ENCODE results near the gene TTC7B.

DNA sequence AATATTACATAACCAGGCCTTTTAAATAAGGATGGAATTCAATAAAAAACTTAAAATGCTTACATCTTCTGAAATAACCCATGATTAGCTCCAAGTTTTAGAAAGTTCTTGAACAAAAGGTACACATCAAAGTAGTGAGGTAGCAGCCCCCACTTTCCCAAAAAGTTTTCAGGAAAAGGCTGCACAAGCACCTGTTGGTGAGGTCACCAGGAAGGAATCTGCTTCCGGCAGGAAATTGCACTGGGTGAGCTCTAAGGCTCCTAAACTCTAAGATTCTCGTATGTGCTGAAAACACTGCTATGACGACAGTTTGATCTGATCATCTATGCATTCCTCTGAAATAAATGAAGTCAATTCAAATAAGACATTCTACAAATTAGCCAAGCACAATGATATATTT is 34.3 kb upstream of the TTC7B start:
- TF ChIP-seq, protein P1, sequence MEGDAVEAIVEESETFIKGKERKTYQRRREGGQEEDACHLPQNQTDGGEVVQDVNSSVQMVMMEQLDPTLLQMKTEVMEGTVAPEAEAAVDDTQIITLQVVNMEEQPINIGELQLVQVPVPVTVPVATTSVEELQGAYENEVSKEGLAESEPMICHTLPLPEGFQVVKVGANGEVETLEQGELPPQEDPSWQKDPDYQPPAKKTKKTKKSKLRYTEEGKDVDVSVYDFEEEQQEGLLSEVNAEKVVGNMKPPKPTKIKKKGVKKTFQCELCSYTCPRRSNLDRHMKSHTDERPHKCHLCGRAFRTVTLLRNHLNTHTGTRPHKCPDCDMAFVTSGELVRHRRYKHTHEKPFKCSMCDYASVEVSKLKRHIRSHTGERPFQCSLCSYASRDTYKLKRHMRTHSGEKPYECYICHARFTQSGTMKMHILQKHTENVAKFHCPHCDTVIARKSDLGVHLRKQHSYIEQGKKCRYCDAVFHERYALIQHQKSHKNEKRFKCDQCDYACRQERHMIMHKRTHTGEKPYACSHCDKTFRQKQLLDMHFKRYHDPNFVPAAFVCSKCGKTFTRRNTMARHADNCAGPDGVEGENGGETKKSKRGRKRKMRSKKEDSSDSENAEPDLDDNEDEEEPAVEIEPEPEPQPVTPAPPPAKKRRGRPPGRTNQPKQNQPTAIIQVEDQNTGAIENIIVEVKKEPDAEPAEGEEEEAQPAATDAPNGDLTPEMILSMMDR (IDR thresholded peaks at IDR 0.05 in 2 of 3, conservative IDR thresholded peaks at IDR 0.05 in 1 of 3; ENCODE audit: control insufficient read depth in 2 of 3, extremely low read depth in 1 of 3, insufficient read depth in 1 of 3, low read depth in 3 of 3, low read length in 3 of 3), result no peak
- no peak for TF ChIP-seq MXI1 (IDR thresholded peaks at IDR 0.05; ENCODE audit: low read depth, low read length)
